Brain microvascular endothelial cell (primary cell): Measurements from ENCODE around the gene TEX30.
"Not testable (repeated sequence)": the region's sequence is repeated elsewhere in the genome, so short reads cannot be mapped to it uniquely, and the experiment has no call there.

Experiments
- DNase-seq: peaks from one replicate; pipeline ENCODE4 v3.0.0-alpha.2; 2020
- H3K27ac ChIP-seq: fragments of 250-450 bp; sonication (Bioruptor Pico); 2 replicates; pipeline ENCODE4 v1.5.1; 2020; ENCODE audit warnings: mild to moderate bottlenecking, moderate library complexity
- H3K27me3 ChIP-seq: fragments of 250-450 bp; sonication (Bioruptor Pico); replicated peaks from 2 replicates; pipeline ENCODE4 v1.5.1; 2020; ENCODE audit warnings: mild to moderate bottlenecking
- H3K36me3 ChIP-seq: fragments of 250-450 bp; sonication (Bioruptor Pico); replicated peaks from 2 replicates; pipeline ENCODE4 v1.5.1; 2020; ENCODE audit warnings: mild to moderate bottlenecking
- H3K4me3 ChIP-seq: 2 replicates; pipeline ENCODE4 v1.5.1; 2011; ENCODE audit warnings: low read depth, mild to moderate bottlenecking, control low read depth, low read length, moderate library complexity
- CTCF ChIP-seq: IDR thresholded peaks from 2 replicates; pipeline ENCODE4 v1.5.1; 2011; ENCODE audit warnings: low read depth, mild to moderate bottlenecking, moderate library complexity, low read length, control low read depth, inconsistent platforms; ENCODE audit errors: missing control alignments
- in situ Hi-C: cut with HindIII; loops from 2 replicates; pipeline ENCODE4 v1.10.0; 2017; ENCODE audit warnings: low sequenced_read_pairs, low pct_ligation_motif_present

The TEX30 gene

DNA sequence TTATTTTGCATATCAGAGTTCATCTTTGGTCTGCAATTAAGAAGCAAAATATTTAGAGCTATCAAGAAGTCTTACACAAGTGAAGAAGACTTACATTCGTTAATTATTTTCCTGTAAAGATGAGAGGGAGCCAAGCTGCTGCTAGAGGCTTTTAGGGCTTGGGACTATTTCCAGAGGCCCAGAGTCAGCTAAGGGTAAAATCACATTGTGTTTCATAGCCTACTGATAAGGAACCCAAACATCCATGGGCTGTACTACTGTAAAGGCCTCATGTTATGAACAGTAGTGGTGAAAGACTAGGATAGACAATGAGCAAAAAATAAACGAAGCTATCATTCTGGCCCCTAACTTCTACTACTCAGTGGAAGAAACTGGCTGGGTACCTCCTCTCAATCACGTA is 10.9 kb upstream of the TEX30 start:
- Histone ChIP-seq H3K4me3 (no peak overlapping the region), H3K27me3 (no peaks in the 10 kb centered on the region), H3K27ac (no peak overlapping the region), H3K36me3 (peaks cover 25% of the 10 kb centered on the region)
- TF ChIP-seq CTCF = no peak
- in situ Hi-C loops = no loop called here
- no peak for DNase-seq

DNA sequence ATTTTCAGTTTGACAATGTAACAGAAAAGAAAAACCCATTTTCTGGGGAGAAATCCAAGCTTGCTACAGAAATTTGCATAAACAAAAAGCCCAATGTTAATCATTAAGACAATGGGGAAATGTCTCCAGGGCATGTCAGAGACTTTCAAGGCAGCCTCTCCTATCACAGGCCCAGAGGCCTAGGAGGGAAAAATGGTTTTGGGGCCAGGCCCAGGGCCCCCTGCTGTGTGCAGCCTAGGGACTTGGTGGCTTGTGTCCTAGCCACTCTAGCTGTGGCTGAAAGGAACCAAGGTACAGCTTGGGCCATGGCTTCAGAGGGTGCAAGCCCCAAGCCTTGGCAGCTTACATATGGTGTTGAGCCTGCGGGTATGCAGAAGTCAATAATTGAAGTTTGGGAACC is 8.0 kb upstream of the TEX30 start:
- in situ Hi-C loops = no loop called here
- DNase-seq = no peak
- Histone ChIP-seq H3K27ac (no peak overlapping the region), H3K27me3 (no peaks in the 10 kb centered on the region), H3K36me3 (peaks cover 3% of the 10 kb centered on the region), H3K4me3 (no peak overlapping the region)
- TF ChIP-seq CTCF = no peak

DNA sequence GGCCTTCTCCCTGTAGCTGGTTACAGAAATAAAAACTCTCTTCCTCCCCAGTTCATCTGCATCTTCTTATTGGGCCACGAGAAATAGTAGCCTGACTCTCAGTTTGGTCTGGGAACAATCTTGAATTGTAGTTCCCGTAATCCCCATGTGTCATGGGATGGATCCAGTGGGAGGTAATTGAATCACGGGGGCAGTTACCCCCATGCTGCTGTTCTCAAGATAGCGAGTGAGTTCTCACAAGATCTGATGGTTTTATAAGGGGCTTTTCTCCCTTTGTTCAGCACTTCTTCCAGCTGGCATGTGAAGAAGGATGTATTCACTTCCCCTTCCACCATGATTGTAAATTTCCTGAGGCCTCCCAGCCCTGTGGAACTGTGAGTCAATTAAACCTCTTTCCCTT is 7.1 kb upstream of the TEX30 start:
- H3K27me3 ChIP-seq, H3K4me3 ChIP-seq, H3K36me3 ChIP-seq, in situ Hi-C loops, H3K27ac ChIP-seq, DNase-seq: not testable (repeated sequence)

DNA sequence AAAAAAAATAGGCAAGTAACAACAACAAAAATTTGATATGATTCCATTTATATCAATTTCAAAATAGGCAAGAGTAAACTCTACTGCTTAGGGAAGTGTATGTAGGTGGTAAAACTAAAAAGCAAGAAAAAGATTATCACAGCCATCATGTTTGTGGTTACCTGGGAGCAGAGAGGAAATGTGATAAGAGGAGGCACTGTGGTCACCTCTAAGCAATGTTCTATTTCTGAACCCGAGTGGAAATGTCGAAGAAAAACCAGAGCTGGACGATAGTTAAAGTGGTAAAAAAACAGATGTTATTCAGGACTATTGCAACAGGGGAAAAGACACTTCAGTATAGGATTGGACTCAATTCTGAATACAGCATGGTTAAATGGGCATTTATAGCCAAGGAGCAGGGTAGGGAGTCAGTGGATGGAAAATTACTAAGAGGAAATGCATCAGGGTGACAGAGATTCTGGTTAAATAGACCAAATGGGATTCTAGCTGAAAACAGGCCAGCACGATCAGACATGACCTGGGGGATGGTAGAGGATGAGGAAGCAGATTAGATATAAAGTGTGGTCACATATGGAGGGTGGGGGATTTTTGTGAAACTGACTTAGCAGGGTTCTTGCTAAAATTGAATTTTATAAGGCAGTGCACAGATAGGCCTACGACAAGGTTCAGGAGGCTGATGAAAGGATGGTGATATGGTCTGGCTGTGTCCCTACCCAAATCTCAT is 6.0 kb upstream of the TEX30 start:
- Histone ChIP-seq H3K36me3 (no peaks in the 10 kb centered on the region), H3K4me3 (no peak overlapping the region), H3K27ac (no peak overlapping the region), H3K27me3 (no peaks in the 10 kb centered on the region)
- in situ Hi-C loops = no loop called here
- no peak for TF ChIP-seq CTCF
- DNase-seq = no peak

DNA sequence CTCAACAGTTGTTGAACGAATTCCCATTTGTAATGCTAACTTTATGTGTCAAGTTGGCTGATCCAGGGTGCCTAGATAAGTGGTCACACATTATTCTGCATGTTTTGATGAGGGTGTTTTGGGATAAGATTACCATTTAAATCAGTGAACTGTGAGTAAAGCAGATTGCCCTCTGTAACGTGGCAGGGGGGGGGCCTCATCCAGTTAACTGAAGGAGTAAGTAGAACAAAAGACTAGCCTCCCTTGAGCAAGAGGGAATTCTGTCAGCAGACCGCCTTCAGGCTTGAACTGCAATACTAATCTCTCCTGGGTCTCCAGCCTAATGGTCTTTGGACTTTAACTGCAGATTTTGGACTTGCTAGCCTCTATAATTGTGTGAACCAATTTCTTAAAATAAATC is 4.2 kb upstream of the TEX30 start:
- no peak overlapping the region for H3K4me3 ChIP-seq
- H3K36me3 ChIP-seq = no peaks in the 10 kb centered on the region
- no peaks in the 10 kb centered on the region for H3K27me3 ChIP-seq
- no peak for TF ChIP-seq CTCF
- H3K27ac ChIP-seq = no peak overlapping the region
- DNase-seq = no peak
- in situ Hi-C loops = no loop called here

- no peak for TF ChIP-seq CTCF
- in situ Hi-C loops = no loop called here
- no peak for DNase-seq
- no peaks in the 10 kb centered on the region for H3K36me3 ChIP-seq
- no peaks in the 10 kb centered on the region for H3K27me3 ChIP-seq
- no peak overlapping the region for H3K4me3 ChIP-seq
- no peak overlapping the region for H3K27ac ChIP-seq
Observed at GRCh38 chr13:102776271-102776670, 2.7 kb upstream of the TEX30 start.
